Stimulated activated CD8-positive, alpha-beta memory T cell treated with anti-CD3 and anti-CD28 coated beads, Interleukin-12 subunit alpha, Interleukin-12 subunit beta, amount 100 ng/mL, for 24 hours (primary cell): ENCODE data around the gene PNPLA8.
"Not testable (repeated sequence)": the region's sequence is repeated elsewhere in the genome, so short reads cannot be mapped to it uniquely, and the experiment has no call there.

Experiments used
- DNase-seq: peaks from one replicate; pipeline ENCODE4 v3.0.0-alpha.2; 2020; ENCODE audit errors: extremely low read depth

Gene PNPLA8

GRCh38 chr7:108525985-108526767 lies at the start of gene PNPLA8:
PNPLA8 (minus strand) TSS chr7:108526135; CDS start chr7:108515491, 10,644 bp downstream.
- DNase-seq, result peak; percentile 100

GRCh38 chr7:108575156-108575555 lies 49.2 kb upstream of the PNPLA8 start:
- no peak for DNase-seq

- no peak for DNase-seq
Observed at GRCh38 chr7:108572480-108572879, 46.5 kb upstream of the PNPLA8 start.

GRCh38 chr7:108570146-108570755 lies 44.3 kb upstream of the PNPLA8 start:
- no peak for DNase-seq

- peak; percentile 99 for DNase-seq
Observed at GRCh38 chr7:108569381-108570145, 43.6 kb upstream of the PNPLA8 start, which contains the start of the genes DNAJB9 and THAP5. DNAJB9 (plus strand) TSS chr7:108569874; CDS start chr7:108571727, 1,853 bp downstream. THAP5 (minus strand) TSS chr7:108569706; CDS start chr7:108569569, 137 bp downstream.

- no peak for DNase-seq
Observed at GRCh38 chr7:108568801-108569380, 43.0 kb upstream of the PNPLA8 start.

- DNase-seq, result no peak
Observed at GRCh38 chr7:108565987-108566386, 40.1 kb upstream of the PNPLA8 start.

GRCh38 chr7:108561047-108561619 lies 35.2 kb upstream of the PNPLA8 start:
- DNase-seq, result no peak

- DNase-seq, result no peak
Observed at GRCh38 chr7:108559253-108559652, 33.3 kb upstream of the PNPLA8 start.

GRCh38 chr7:108557617-108558016 lies 31.7 kb upstream of the PNPLA8 start:
- no peak for DNase-seq

GRCh38 chr7:108557191-108557590 lies 31.3 kb upstream of the PNPLA8 start:
- DNase-seq, result no peak

GRCh38 chr7:108556665-108557064 lies 30.7 kb upstream of the PNPLA8 start:
- DNase-seq, result not testable (repeated sequence)

GRCh38 chr7:108548141-108548896 lies 22.4 kb upstream of the PNPLA8 start:
- DNase-seq, result not testable (repeated sequence)

GRCh38 chr7:108541478-108541877 lies 15.5 kb upstream of the PNPLA8 start:
- DNase-seq, result no peak

GRCh38 chr7:108538685-108539084 lies 12.8 kb upstream of the PNPLA8 start:
- DNase-seq, result not testable (repeated sequence)

- not testable (repeated sequence) for DNase-seq
Observed at GRCh38 chr7:108538236-108538635, 12.3 kb upstream of the PNPLA8 start.

- DNase-seq, result no peak
Observed at GRCh38 chr7:108537229-108537628, 11.3 kb upstream of the PNPLA8 start.

- no peak for DNase-seq
Observed at GRCh38 chr7:108535744-108536143, 9.8 kb upstream of the PNPLA8 start.

GRCh38 chr7:108535257-108535656 lies 9.3 kb upstream of the PNPLA8 start:
- no peak for DNase-seq

- no peak for DNase-seq
Observed at GRCh38 chr7:108533712-108534111, 7.8 kb upstream of the PNPLA8 start.

- no peak for DNase-seq
Observed at GRCh38 chr7:108529341-108529740, 3.4 kb upstream of the PNPLA8 start.
